T-cell (primary cell): ENCODE measurements around the gene GALNS. TPM values are rescaled to one million over a fixed set of nuclear protein-coding genes. Genes with fewer than 3 reads are reported as not detected.

ENCODE experiments used
- ATAC-seq, 4 experiments: fragments of 200-7000 bp in 3 of 4; fragments of 150-1000 bp in 1 of 4; cut with Tn5 transposase; replicated peaks in 1 of 4; 1 replicate in 3 of 4; 2 replicates in 1 of 4; pipeline ENCODE4 v1.10.0; 2021; ENCODE audit warnings: moderate library complexity in 3 of 4, mild to moderate bottlenecking in 2 of 4, moderate number of reproducible peaks in 1 of 4
- CTCF ChIA-PET, 2 donors: fragments of 300-600 bp; sonication (Branson Sonifier 250); formaldehyde crosslinking; loops; one replicate each; lab custom pipeline; 2022; ENCODE audit warnings: antibody characterized with exemption in 2 of 2; lab: Charles Lee
- POLR2A ChIA-PET, 2 donors: fragments of 300-600 bp; sonication (Branson Sonifier 250); formaldehyde crosslinking; loops; one replicate each; lab custom pipeline; 2022; ENCODE audit warnings: antibody characterized with exemption in 2 of 2; lab: Charles Lee
- DNase-seq, 35 experiments: peaks; one replicate each; pipeline versions ENCODE4 v3.0.0 to v3.0.0-alpha.2; 2013 to 2023
- H3K27ac ChIP-seq: one replicate; pipeline ENCODE4 v1.5.1; 2013; ENCODE audit warnings: low read length
- H3K27me3 ChIP-seq, 2 experiments: replicated peaks in 1 of 2; 1 replicate in 1 of 2; 2 replicates in 1 of 2; pipeline versions ENCODE4 v1.6.1 to v1.7.0; 2013; ENCODE audit warnings: low read length in 1 of 2, mixed read lengths in 1 of 2; ENCODE audit not compliant: control insufficient read depth in 2 of 2, insufficient read depth in 2 of 2; ENCODE audit errors: extremely low read depth in 1 of 2
- H3K36me3 ChIP-seq, 2 donors: 1 replicate in 1 of 2; 2 replicates in 1 of 2; pipeline versions ENCODE4 v1.6.1 to v1.7.0; 2013; ENCODE audit warnings: low read length in 1 of 2; ENCODE audit not compliant: control insufficient read depth in 2 of 2, insufficient read depth in 1 of 2; ENCODE audit errors: extremely low read depth in 1 of 2
- H3K4me1 ChIP-seq, 2 experiments: 1 replicate in 1 of 2; 2 replicates in 1 of 2; pipeline versions ENCODE4 v1.6.1 to v1.7.0; 2013; ENCODE audit warnings: low read length in 2 of 2, mixed read lengths in 1 of 2; ENCODE audit not compliant: insufficient read depth in 2 of 2, control insufficient read depth in 1 of 2; ENCODE audit errors: extremely low read depth in 1 of 2
- H3K4me3 ChIP-seq, 2 donors: 1 replicate in 1 of 2; 2 replicates in 1 of 2; pipeline versions ENCODE4 v1.5.1 to v1.7.0; 2013; ENCODE audit warnings: mild to moderate bottlenecking in 2 of 2, low read length in 1 of 2, moderate library complexity in 1 of 2; ENCODE audit not compliant: control insufficient read depth in 1 of 2; ENCODE audit errors: extremely low read depth in 1 of 2
- H3K9me3 ChIP-seq: 2 replicates; pipeline ENCODE4 v1.7.0; 2013
- H3K27ac Mint-ChIP-seq, 2 donors: one replicate each; pipeline ENCODE4 v1.8.0; 2020 to 2021; ENCODE audit warnings: mild to moderate bottlenecking in 2 of 2, mixed read lengths in 2 of 2
- H3K27me3 Mint-ChIP-seq, 2 donors: one replicate each; pipeline ENCODE4 v1.8.0; 2021 to 2022; ENCODE audit warnings: mixed read lengths in 2 of 2
- H3K36me3 Mint-ChIP-seq: one replicate; pipeline ENCODE4 v1.8.0; 2021; ENCODE audit warnings: mixed read lengths
- H3K4me1 Mint-ChIP-seq, 3 donors: one replicate each; pipeline ENCODE4 v1.8.0; 2020 to 2022; ENCODE audit warnings: mixed read lengths in 3 of 3, mild to moderate bottlenecking in 1 of 3
- H3K4me3 Mint-ChIP-seq, 3 donors: one replicate each; pipeline ENCODE4 v1.8.0; 2020 to 2022; ENCODE audit warnings: mild to moderate bottlenecking in 3 of 3, mixed read lengths in 3 of 3, moderate library complexity in 3 of 3
- H3K9me3 Mint-ChIP-seq, 3 donors: one replicate each; pipeline ENCODE4 v1.8.0; 2020 to 2022; ENCODE audit warnings: mixed read lengths in 3 of 3
- WGBS: methylation state at CpG from one replicate; pipeline ENCODE4 v1.1.5; 2013; ENCODE audit warnings: missing lambda C conversion rate; ENCODE audit not compliant: insufficient coverage; 5-methylcytosine and 5-hydroxymethylcytosine counted together
- total RNA-seq, 35 experiments: library from RNA in 6 of 35; stranded (reverse) in 6 of 35; fragments of 120-200 nt in 1 of 35; gene quantifications; one replicate each; pipeline versions ENCODE4 v1.2.1 to v1.2.4 and lab custom pipeline; 2013 to 2026

GALNS gene
- total RNA-seq, 5 donors from 2014 or later (not counting 1 experiment from before 2014, with no cell fraction given) = 47.6 to 68.4 (median 58.4) TPM

DNA sequence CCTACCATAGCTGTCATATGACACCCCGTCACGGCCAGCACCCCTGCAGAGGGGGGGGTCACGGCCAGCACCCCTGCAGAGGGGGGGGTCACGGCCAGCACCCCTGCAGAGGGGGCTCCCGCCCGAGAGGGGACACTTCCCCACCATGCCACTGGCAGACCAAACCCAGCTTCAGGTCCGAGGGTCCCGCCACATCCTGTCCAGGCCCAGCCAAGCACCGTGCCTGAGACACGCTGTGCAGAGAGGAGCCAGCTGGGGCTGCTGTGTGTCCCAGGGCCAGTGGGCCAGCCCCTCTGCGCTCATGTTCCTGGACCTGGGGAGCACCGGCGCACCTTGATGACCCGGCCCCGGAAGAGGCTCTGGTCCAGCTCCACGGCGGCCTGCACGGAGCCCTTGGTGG, 7.8 kb upstream of the GALNS start:
- no peaks in the 10 kb centered on the region for H3K4me1 ChIP-seq
- ATAC-seq (peak in 1 of 4 experiments; percentile 20), DNase-seq (no peak)
- no peak overlapping the region for H3K4me3 ChIP-seq
- peaks cover 0 to 2% (median 0%) of the 10 kb centered on the region in 3 donors for H3K4me1 Mint-ChIP-seq
- 92% methylated on average over 11 of the region's 18 CpGs for WGBS
- no peak overlapping the region for H3K27ac ChIP-seq
- ChIA-PET CTCF (no interaction called here), POLR2A (no interaction called here)
- H3K27me3 Mint-ChIP-seq = peaks cover 0 to 9% of the 10 kb centered on the region in 2 donors
- no peak overlapping the region for H3K27ac Mint-ChIP-seq
- H3K36me3 Mint-ChIP-seq = peaks cover 14% of the 10 kb centered on the region
- H3K4me3 Mint-ChIP-seq = no peak overlapping the region
- H3K36me3 ChIP-seq = peaks cover 4 to 33% of the 10 kb centered on the region in 2 donors
- H3K9me3 ChIP-seq = no peaks in the 10 kb centered on the region
- H3K27me3 ChIP-seq = peaks cover 0 to 14% of the 10 kb centered on the region in 2 experiments
- H3K9me3 Mint-ChIP-seq = no peaks in the 10 kb centered on the region

- no peak overlapping the region for H3K4me3 ChIP-seq
- H3K9me3 Mint-ChIP-seq = no peaks in the 10 kb centered on the region
- ATAC-seq = no peak
- ChIA-PET POLR2A (no interaction called here), CTCF (no interaction called here)
- H3K36me3 Mint-ChIP-seq = peaks cover 14% of the 10 kb centered on the region
- DNase-seq = no peak
- no peak overlapping the region for H3K27ac ChIP-seq
- no peak overlapping the region for H3K4me3 Mint-ChIP-seq
- H3K27me3 Mint-ChIP-seq = peaks cover 0 to 6% of the 10 kb centered on the region in 2 donors
- H3K4me1 Mint-ChIP-seq = peaks cover 0 to 4% (median 2%) of the 10 kb centered on the region in 3 donors
- no peaks in the 10 kb centered on the region for H3K9me3 ChIP-seq
- H3K4me1 ChIP-seq = no peaks in the 10 kb centered on the region
- peaks cover 4 to 37% of the 10 kb centered on the region in 2 donors for H3K36me3 ChIP-seq
- H3K27ac Mint-ChIP-seq = no peak overlapping the region
- 98% methylated on average over 8 of the region's 15 CpGs for WGBS
- H3K27me3 ChIP-seq = peaks cover 0 to 10% of the 10 kb centered on the region in 2 experiments
Measured at GRCh38 chr16:88864099-88864498, 7.4 kb upstream of the GALNS start.

- CTCF ChIA-PET = no interaction called here
- POLR2A ChIA-PET = no interaction called here
- 74% methylated on average over 8 of the region's 13 CpGs for WGBS
Measured at GRCh38 chr16:88863426-88863825, 6.7 kb upstream of the GALNS start.

GRCh38 chr16:88862968-88863367, 6.2 kb upstream of the GALNS start:
- Mint-ChIP-seq H3K27me3 (no peaks in the 10 kb centered on the region), H3K9me3 (no peaks in the 10 kb centered on the region), H3K27ac (no peak overlapping the region), H3K4me3 (no peak overlapping the region), H3K4me1 (peaks cover 8 to 15% (median 11%) of the 10 kb centered on the region in 3 donors), H3K36me3 (peaks cover 14% of the 10 kb centered on the region)
- no peak for DNase-seq
- H3K27me3 ChIP-seq = peaks cover 0 to 8% of the 10 kb centered on the region in 2 experiments
- no peak overlapping the region for H3K27ac ChIP-seq
- H3K36me3 ChIP-seq = peaks cover 4 to 43% of the 10 kb centered on the region in 2 donors
- ChIA-PET CTCF (no interaction called here), POLR2A (no interaction called here)
- WGBS = 86% methylated on average over 5 of the region's 25 CpGs
- peaks cover 4 to 7% of the 10 kb centered on the region in 2 experiments for H3K4me1 ChIP-seq
- ATAC-seq = no peak
- no peaks in the 10 kb centered on the region for H3K9me3 ChIP-seq
- no peak overlapping the region for H3K4me3 ChIP-seq

More at GRCh38 chr16:88863426-88863825, 6.7 kb upstream of the GALNS start:
- peaks cover 0 to 2% of the 10 kb centered on the region in 2 experiments for H3K4me1 ChIP-seq
- H3K9me3 ChIP-seq = no peaks in the 10 kb centered on the region
- Mint-ChIP-seq H3K27me3 (peaks cover 0 to under 1% of the 10 kb centered on the region in 2 donors), H3K4me1 (peaks cover 3 to 10% (median 7%) of the 10 kb centered on the region in 3 donors), H3K36me3 (peaks cover 14% of the 10 kb centered on the region), H3K27ac (no peak overlapping the region), H3K4me3 (no peak overlapping the region), H3K9me3 (no peaks in the 10 kb centered on the region)
- H3K27me3 ChIP-seq = peaks cover 0 to 8% of the 10 kb centered on the region in 2 experiments
- H3K27ac ChIP-seq = no peak overlapping the region
- no peak overlapping the region for H3K4me3 ChIP-seq
- no peak for ATAC-seq
- DNase-seq = no peak
- H3K36me3 ChIP-seq = peaks cover 4 to 43% of the 10 kb centered on the region in 2 donors

DNA sequence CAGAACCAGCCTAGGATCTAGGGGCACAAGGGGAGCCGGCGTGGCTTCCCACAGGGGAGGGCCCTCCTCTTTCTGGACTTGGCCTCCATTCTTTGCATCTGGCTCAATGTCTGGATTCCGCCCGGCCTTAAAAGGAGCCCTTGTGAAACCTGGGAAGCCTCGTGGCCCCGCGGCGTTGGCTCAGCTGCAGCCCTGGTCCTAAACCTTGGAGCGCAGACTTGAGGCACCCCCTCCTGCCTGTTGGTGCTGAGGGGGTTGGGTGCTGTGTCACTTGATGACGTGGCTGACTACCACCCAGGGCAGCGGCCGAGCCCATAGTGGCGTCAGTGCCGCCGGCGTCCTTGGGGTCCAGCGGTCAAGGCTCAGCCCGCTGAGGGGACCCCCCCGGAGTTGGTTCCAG, 4.6 kb upstream of the GALNS start:
- H3K4me1 ChIP-seq = peaks cover 7 to 16% of the 10 kb centered on the region in 2 experiments
- H3K27me3 ChIP-seq = peaks cover 0 to 2% of the 10 kb centered on the region in 2 experiments
- ATAC-seq = no peak
- peaks cover 14% of the 10 kb centered on the region for H3K36me3 Mint-ChIP-seq
- 97% methylated on average over 19 of the region's 19 CpGs for WGBS
- H3K4me3 Mint-ChIP-seq = no peak overlapping the region
- POLR2A ChIA-PET = no interaction called here
- no peak overlapping the region for H3K27ac Mint-ChIP-seq
- no peak overlapping the region for H3K4me3 ChIP-seq
- no peaks in the 10 kb centered on the region for H3K9me3 Mint-ChIP-seq
- no peaks in the 10 kb centered on the region for H3K9me3 ChIP-seq
- DNase-seq = no peak
- H3K36me3 ChIP-seq = peaks cover 4 to 43% of the 10 kb centered on the region in 2 donors
- CTCF ChIA-PET = no interaction called here
- no peak overlapping the region for H3K27ac ChIP-seq
- no peaks in the 10 kb centered on the region for H3K27me3 Mint-ChIP-seq
- peaks cover 16 to 19% (median 17%) of the 10 kb centered on the region in 3 donors for H3K4me1 Mint-ChIP-seq

GRCh38 chr16:88859381-88860091, 2.8 kb upstream of the GALNS start:
- no peak for DNase-seq
- H3K4me3 Mint-ChIP-seq = peak overlapping the region in 2 of 3 donors; percentile 5 to 13
- peaks cover 12 to 34% of the 10 kb centered on the region in 2 experiments for H3K4me1 ChIP-seq
- no peaks in the 10 kb centered on the region for H3K27me3 ChIP-seq
- H3K27me3 Mint-ChIP-seq = no peaks in the 10 kb centered on the region
- no peak overlapping the region for H3K27ac ChIP-seq
- peaks cover 31 to 34% (median 31%) of the 10 kb centered on the region in 3 donors for H3K4me1 Mint-ChIP-seq
- ChIA-PET POLR2A (no interaction called here), CTCF (no interaction called here)
- peaks cover 4 to 43% of the 10 kb centered on the region in 2 donors for H3K36me3 ChIP-seq
- H3K36me3 Mint-ChIP-seq = peaks cover 14% of the 10 kb centered on the region
- H3K9me3 Mint-ChIP-seq = no peaks in the 10 kb centered on the region
- no peak overlapping the region for H3K27ac Mint-ChIP-seq
- no peak for ATAC-seq
- no peaks in the 10 kb centered on the region for H3K9me3 ChIP-seq
- H3K4me3 ChIP-seq = no peak overlapping the region
- WGBS = 95% methylated on average over 13 of the region's 20 CpGs
